Common myeloid progenitor, CD34-positive (primary cell): ENCODE data around the gene ZNRF3.
"Not testable (repeated sequence)": the region's sequence is repeated elsewhere in the genome, so short reads cannot be mapped to it uniquely, and the experiment has no call there.

Source experiments
- CTCF ChIA-PET: fragments of 350-600 bp; sonication (Branson Sonifier 250); formaldehyde crosslinking; loops from one replicate; lab custom pipeline; 2021; ENCODE audit warnings: antibody characterized with exemption; lab: Charles Lee
- POLR2A ChIA-PET: fragments of 350-600 bp; sonication (Branson Sonifier 250); formaldehyde crosslinking; loops from one replicate; lab custom pipeline; 2021; ENCODE audit warnings: antibody characterized with exemption; lab: Charles Lee
- DNase-seq, 3 donors: peaks; one replicate each; pipeline versions ENCODE4 v3.0.0 to v3.0.0-alpha.2; 2013
- H3K27ac ChIP-seq, 2 experiments: 1 replicate in 1 of 2; 2 replicates in 1 of 2; pipeline ENCODE4 v1.7.0; 2013; ENCODE audit warnings: inconsistent platforms in 2 of 2, low read length in 2 of 2, mild to moderate bottlenecking in 2 of 2, low read depth in 1 of 2, moderate library complexity in 1 of 2; ENCODE audit not compliant: severe bottlenecking in 2 of 2, insufficient read depth in 1 of 2, poor library complexity in 1 of 2
- H3K27me3 ChIP-seq, 5 experiments: replicated peaks in 2 of 5; 1 replicate in 3 of 5; 2 replicates in 2 of 5; pipeline versions ENCODE4 v1.6.1 to v1.7.0; 2013; ENCODE audit warnings: low read length in 4 of 5, mild to moderate bottlenecking in 2 of 5, moderate library complexity in 2 of 5, inconsistent platforms in 1 of 5; ENCODE audit not compliant: insufficient read depth in 5 of 5, control insufficient read depth in 4 of 5
- H3K36me3 ChIP-seq, 4 experiments: 1 replicate in 2 of 4; 2 replicates in 2 of 4; pipeline versions ENCODE4 v1.6.1 to v1.7.0; 2013; ENCODE audit warnings: low read length in 3 of 4, control low read depth in 1 of 4, mild to moderate bottlenecking in 1 of 4; ENCODE audit not compliant: control insufficient read depth in 4 of 4, insufficient read depth in 4 of 4
- H3K4me1 ChIP-seq, 4 experiments: 1 replicate in 3 of 4; 2 replicates in 1 of 4; pipeline versions ENCODE4 v1.6.1 to v1.7.1; 2013; ENCODE audit warnings: low read length in 3 of 4, mild to moderate bottlenecking in 3 of 4, control low read depth in 1 of 4, inconsistent platforms in 1 of 4, moderate library complexity in 1 of 4; ENCODE audit not compliant: control insufficient read depth in 4 of 4, insufficient read depth in 4 of 4; ENCODE audit errors: control extremely low read depth in 1 of 4
- H3K4me3 ChIP-seq, 7 experiments: 1 replicate in 4 of 7; 2 replicates in 3 of 7; pipeline versions ENCODE4 v1.5.1 to v1.7.0; 2013; ENCODE audit warnings: mild to moderate bottlenecking in 7 of 7, low read length in 6 of 7, moderate library complexity in 6 of 7, inconsistent platforms in 2 of 7, low read depth in 2 of 7, control low read depth in 1 of 7; ENCODE audit not compliant: insufficient read depth in 4 of 7, control insufficient read depth in 1 of 7; ENCODE audit errors: extremely low read depth in 1 of 7
- H3K9me3 ChIP-seq, 5 experiments: 1 replicate in 4 of 5; 2 replicates in 1 of 5; pipeline versions ENCODE4 v1.6.1 to v1.7.1; 2013; ENCODE audit warnings: low read length in 4 of 5, mild to moderate bottlenecking in 2 of 5, inconsistent platforms in 1 of 5, low read depth in 1 of 5, moderate library complexity in 1 of 5; ENCODE audit not compliant: control insufficient read depth in 4 of 5, insufficient read depth in 2 of 5; ENCODE audit errors: control extremely low read depth in 1 of 5
- WGBS: methylation state at CpG from one replicate; pipeline ENCODE4 v1.1.5; 2013; ENCODE audit not compliant: insufficient coverage; 5-methylcytosine and 5-hydroxymethylcytosine counted together

ZNRF3 gene

DNA sequence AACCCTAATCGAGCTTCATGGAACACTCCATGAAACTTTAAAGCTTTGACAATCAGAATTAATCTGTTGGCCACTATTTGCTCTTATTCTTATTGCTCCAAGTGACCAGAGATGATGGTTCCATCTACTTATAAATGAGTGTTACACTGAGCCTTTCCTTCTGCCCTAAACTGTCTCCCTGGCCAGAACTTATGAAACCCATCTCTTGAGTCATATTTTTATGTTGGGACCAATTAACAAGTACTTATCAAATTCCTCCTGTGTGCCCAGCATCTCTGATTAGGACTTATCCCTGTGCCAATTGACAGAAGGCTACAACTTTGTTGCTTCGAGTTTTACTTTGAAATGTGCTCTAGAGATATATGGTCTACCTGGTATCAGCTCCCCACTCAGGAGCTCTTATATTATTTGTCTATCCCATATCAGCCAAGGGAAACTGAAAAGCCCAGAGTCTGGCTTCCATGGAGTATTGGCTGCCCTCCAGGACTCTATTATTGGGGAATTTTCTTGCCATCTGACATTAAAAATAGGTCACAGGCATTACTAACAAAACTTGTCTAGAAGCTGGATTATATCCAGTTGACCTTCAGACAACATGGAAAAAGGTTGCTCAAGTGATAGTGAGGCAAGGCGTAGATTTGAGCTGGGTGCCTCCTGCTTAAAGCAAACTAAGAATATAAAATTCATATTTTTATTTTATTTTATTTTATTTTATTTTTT is 198.3 kb downstream of the ZNRF3 start:
- DNase-seq, result no peak
- Histone ChIP-seq H3K4me1 (peaks cover 0 to 5% (median 2%) of the 10 kb centered on the region in 4 experiments), H3K36me3 (no peaks in the 10 kb centered on the region), H3K9me3 (no peaks in the 10 kb centered on the region), H3K4me3 (no peak overlapping the region), H3K27me3 (peaks cover 0 to 3% (median 0%) of the 10 kb centered on the region in 5 experiments), H3K27ac (no peak overlapping the region)
- POLR2A ChIA-PET, result no interaction called here
- WGBS, result 100% methylated on average over 1 of the region's 3 CpGs
- CTCF ChIA-PET, result interaction anchor here (1.0 to 1.5 kb wide), 2 partner anchors 12 to 19 kb away, joined by 4 to 5 read pairs; no protein-coding TSS in a partner anchor

GRCh38 chr22:29082826-29083545 is 199.6 kb downstream of the ZNRF3 start:
- no peak for DNase-seq
- POLR2A ChIA-PET, result no interaction called here
- Histone ChIP-seq H3K4me1 (peaks cover 0 to 5% (median 2%) of the 10 kb centered on the region in 4 experiments), H3K4me3 (no peak overlapping the region), H3K27ac (no peak overlapping the region), H3K27me3 (peaks cover 0 to 3% (median 0%) of the 10 kb centered on the region in 5 experiments), H3K36me3 (no peaks in the 10 kb centered on the region), H3K9me3 (no peaks in the 10 kb centered on the region)
- CTCF ChIA-PET, result interaction anchor here (0.7 to 1.5 kb wide), 4 partner anchors 9 to 19 kb away, joined by 3 to 5 read pairs (median 4); no protein-coding TSS in a partner anchor
- 97% methylated on average over 3 of the region's 7 CpGs for WGBS

- H3K27ac ChIP-seq, H3K27me3 ChIP-seq, H3K4me3 ChIP-seq, H3K9me3 ChIP-seq, DNase-seq, CTCF ChIA-PET, H3K4me1 ChIP-seq, POLR2A ChIA-PET, H3K36me3 ChIP-seq: not testable (repeated sequence)
- 100% methylated on average over 3 of the region's 7 CpGs for WGBS
These were observed 200.2 kb downstream of the ZNRF3 start for GRCh38 chr22:29083576-29083932.

DNA sequence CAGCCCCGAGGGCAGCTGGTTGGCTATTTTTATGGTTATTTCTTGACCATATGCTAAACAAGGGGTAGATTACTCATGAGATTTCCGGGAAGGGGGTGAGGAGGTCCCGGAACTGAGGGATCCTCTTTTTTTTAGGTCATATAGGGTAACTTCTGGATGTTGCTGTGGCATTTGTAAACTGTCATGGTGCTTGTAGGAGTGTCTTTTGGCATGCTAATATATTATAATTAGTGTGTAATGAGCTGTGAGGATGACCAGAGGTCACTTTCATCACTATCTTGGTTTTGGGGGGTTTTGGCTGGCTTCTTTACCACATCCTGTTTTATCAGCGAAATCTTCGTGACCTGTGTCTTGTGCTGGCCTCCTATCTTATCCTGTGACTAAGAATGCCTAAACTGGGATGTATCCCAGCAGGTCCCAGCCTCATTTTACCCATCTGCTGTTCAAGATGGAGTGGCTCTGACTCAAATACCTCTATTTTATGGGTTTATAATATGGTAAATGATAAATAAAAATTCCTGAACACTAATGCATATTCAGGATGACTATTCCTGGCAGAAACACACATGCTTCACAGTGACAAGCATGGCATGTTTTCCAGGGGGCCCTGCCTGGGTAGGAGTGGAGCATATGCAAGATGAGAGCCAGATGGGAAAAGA is 200.7 kb downstream of the ZNRF3 start:
- WGBS, result 74% methylated on average over 5 of the region's 5 CpGs
- Histone ChIP-seq H3K4me3 (no peak overlapping the region), H3K9me3 (no peaks in the 10 kb centered on the region), H3K36me3 (no peaks in the 10 kb centered on the region), H3K4me1 (peaks cover 0 to 4% (median 0%) of the 10 kb centered on the region in 4 experiments), H3K27ac (no peak overlapping the region), H3K27me3 (peaks cover 0 to 5% (median 0%) of the 10 kb centered on the region in 5 experiments)
- no peak for DNase-seq
- POLR2A ChIA-PET, result no interaction called here
- CTCF ChIA-PET, result no interaction called here

GRCh38 chr22:29087012-29087411 is 203.6 kb downstream of the ZNRF3 start:
- no CpG with 5 or more reads among the region's 2 CpGs for WGBS
- H3K36me3 ChIP-seq, result no peaks in the 10 kb centered on the region
- ChIA-PET CTCF (no interaction called here), POLR2A (interaction anchor here (0.7 kb wide), 1 partner anchor 38 kb away, joined by 4 read pairs; no protein-coding TSS in a partner anchor)
- H3K4me3 ChIP-seq, result no peak overlapping the region
- no peak overlapping the region for H3K27ac ChIP-seq
- H3K4me1 ChIP-seq, result peaks cover 0 to 4% (median 0%) of the 10 kb centered on the region in 4 experiments
- H3K27me3 ChIP-seq, result peaks cover 0 to 8% (median 0%) of the 10 kb centered on the region in 5 experiments
- H3K9me3 ChIP-seq, result no peaks in the 10 kb centered on the region
- DNase-seq, result no peak

GRCh38 chr22:29088809-29089208 is 205.4 kb downstream of the ZNRF3 start:
- Histone ChIP-seq H3K27me3 (peaks cover 0 to 8% (median 0%) of the 10 kb centered on the region in 5 experiments), H3K36me3 (no peaks in the 10 kb centered on the region), H3K9me3 (no peaks in the 10 kb centered on the region), H3K4me3 (no peak overlapping the region), H3K27ac (no peak overlapping the region), H3K4me1 (peaks cover 0 to 3% (median 0%) of the 10 kb centered on the region in 4 experiments)
- 97% methylated on average over 2 of the region's 3 CpGs for WGBS
- CTCF ChIA-PET, result interaction anchor here (0.9 to 1.5 kb wide), 4 partner anchors 9 to 493 kb away, joined by 3 to 4 read pairs (median 3); no protein-coding TSS in a partner anchor
- POLR2A ChIA-PET, result no interaction called here
- no peak for DNase-seq
